Omental fat pad (tissue), 4 donors: Measurements from ENCODE around the gene ERGIC2. TPM values are rescaled to one million over a fixed set of nuclear protein-coding genes. Genes with fewer than 3 reads are reported as not detected.

ENCODE experiments used
- ATAC-seq: fragments of 150-250 bp; one replicate; pipeline ENCODE4 v1.9.1; 2016; ENCODE audit warnings: mild to moderate bottlenecking, moderate library complexity; ENCODE audit not compliant: low FRiP score
- DNase-seq: peaks from one replicate; pipeline ENCODE4 v3.0.0-alpha.2; 2019; ENCODE audit warnings: low spot score
- total RNA-seq, 4 donors: library from RNA; depleted of rRNA; stranded (reverse); fragments of >200 nt; gene quantifications; one replicate each; pipeline ENCODE4 v1.1.0, GENCODE V29; 2016
- TF ChIP-seq, protein P1 (sequence below), 3 donors: fragments of 450-650 bp; IDR thresholded peaks; one replicate each; pipeline ENCODE4 v1.5.1; 2016 to 2017; ENCODE audit warnings: antibody characterized with exemption in 3 of 3, mild to moderate bottlenecking in 3 of 3, moderate library complexity in 2 of 3

Gene ERGIC2
- total RNA-seq, 4 donors from 2014 or later, result 28.2 to 69.7 (median 40.4) TPM

DNA sequence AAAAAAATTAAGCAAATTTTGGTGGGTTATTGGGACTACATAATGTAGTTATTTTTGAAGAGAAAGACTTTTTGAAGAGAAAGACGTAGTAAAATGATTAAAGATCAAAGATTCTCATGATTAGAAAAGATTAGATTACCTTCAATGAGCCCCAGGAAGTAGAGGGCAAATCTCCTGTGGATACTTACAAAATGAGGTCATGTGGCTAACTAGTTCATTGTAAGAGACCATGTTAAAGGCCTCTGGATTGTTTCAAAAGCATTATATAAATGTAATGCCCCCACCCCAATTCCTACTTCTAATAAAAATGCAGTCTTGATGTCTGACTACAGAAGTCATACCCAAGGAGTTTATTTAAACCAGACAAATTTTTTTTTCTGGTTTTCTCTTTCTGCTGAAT, 93.3 kb downstream of the ERGIC2 start:
- ATAC-seq, result no peak
- DNase-seq, result no peak

More for the DNA sequence above, 93.3 kb downstream of the ERGIC2 start:
- TF ChIP-seq, protein P1, sequence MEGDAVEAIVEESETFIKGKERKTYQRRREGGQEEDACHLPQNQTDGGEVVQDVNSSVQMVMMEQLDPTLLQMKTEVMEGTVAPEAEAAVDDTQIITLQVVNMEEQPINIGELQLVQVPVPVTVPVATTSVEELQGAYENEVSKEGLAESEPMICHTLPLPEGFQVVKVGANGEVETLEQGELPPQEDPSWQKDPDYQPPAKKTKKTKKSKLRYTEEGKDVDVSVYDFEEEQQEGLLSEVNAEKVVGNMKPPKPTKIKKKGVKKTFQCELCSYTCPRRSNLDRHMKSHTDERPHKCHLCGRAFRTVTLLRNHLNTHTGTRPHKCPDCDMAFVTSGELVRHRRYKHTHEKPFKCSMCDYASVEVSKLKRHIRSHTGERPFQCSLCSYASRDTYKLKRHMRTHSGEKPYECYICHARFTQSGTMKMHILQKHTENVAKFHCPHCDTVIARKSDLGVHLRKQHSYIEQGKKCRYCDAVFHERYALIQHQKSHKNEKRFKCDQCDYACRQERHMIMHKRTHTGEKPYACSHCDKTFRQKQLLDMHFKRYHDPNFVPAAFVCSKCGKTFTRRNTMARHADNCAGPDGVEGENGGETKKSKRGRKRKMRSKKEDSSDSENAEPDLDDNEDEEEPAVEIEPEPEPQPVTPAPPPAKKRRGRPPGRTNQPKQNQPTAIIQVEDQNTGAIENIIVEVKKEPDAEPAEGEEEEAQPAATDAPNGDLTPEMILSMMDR (IDR thresholded peaks at IDR 0.05), result no peak

Other genes with a start within 250 kb of the ERGIC2 start
- gene FAR2, start 231.9 kb downstream of the ERGIC2 start, total RNA-seq, result 10 to 100 TPM in 3 of 4 donors, 1 to 10 TPM in 1; 4.5 to 25.4 (median 18.7) TPM
- under 1 TPM; 0.19 to 0.79 (median 0.37) TPM for gene OVCH1, start 116.5 kb upstream of the ERGIC2 start, total RNA-seq